Activated naive CD4-positive, alpha-beta T cell treated with anti-CD3 and anti-CD28 coated beads, Interleukin-2, amount 50 U/mL, for 72 hours (primary cell): ENCODE measurements around the gene ST7. TPM values are rescaled to one million over a fixed set of nuclear protein-coding genes. Genes with fewer than 3 reads are reported as not detected.

Source experiments
- ATAC-seq, 2 donors: fragments of 150-1000 bp; cut with Tn5 transposase; 2 replicates each; pipeline ENCODE4 v1.10.0; 2021; ENCODE audit warnings: mild to moderate bottlenecking in 2 of 2, moderate library complexity in 2 of 2
- DNase-seq, 2 donors: peaks; one replicate each; pipeline ENCODE4 v3.0.0; 2021 to 2022; ENCODE audit warnings: low spot score in 2 of 2
- H3K27ac Mint-ChIP-seq, 2 donors: one replicate each; pipeline ENCODE4 v1.8.0; 2022; ENCODE audit warnings: mild to moderate bottlenecking in 2 of 2, mixed read lengths in 2 of 2
- H3K36me3 Mint-ChIP-seq, 2 donors: one replicate each; pipeline ENCODE4 v1.8.0; 2022; ENCODE audit warnings: mixed read lengths in 2 of 2
- H3K9me3 Mint-ChIP-seq, 2 donors: one replicate each; pipeline ENCODE4 v1.8.0; 2022; ENCODE audit warnings: mixed read lengths in 2 of 2
- total RNA-seq, 2 donors: library from RNA; stranded (reverse); gene quantifications; one replicate each; pipeline ENCODE4 v1.2.3, GENCODE V29; 2022

ST7 gene
- total RNA-seq, 2 donors from 2014 or later = 4.0 to 5.8 TPM

- DNase-seq (no peak), ATAC-seq (no peak)
- Mint-ChIP-seq H3K27ac (no peak overlapping the region), H3K9me3 (peaks cover under 1 to 3% of the 10 kb centered on the region in 2 donors), H3K36me3 (no peaks in the 10 kb centered on the region)
These were observed 309.2 kb downstream of the ST7 start for GRCh38 chr7:117262546-117262945.

DNA sequence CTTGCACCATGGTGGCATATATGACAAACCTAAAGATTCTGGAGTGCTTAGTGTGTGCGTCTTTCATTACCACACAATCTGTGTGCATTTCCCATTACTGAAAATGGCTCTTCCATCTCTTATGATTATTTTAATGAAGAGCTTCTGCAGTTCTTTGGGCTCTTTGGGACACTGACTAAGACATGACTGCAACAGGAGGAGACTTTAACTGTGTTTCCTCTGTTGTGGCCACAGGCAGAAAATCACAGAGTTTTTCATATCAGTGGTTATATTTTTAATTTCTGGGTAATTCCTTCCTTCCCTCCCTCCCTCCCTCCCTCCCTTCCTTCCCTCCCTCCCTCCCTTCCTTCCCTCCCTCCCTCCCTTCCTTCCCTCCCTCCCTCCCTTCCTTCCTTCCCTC, 311.4 kb downstream of the ST7 start:
- Mint-ChIP-seq H3K9me3 (peaks cover 6 to 8% of the 10 kb centered on the region in 2 donors), H3K36me3 (no peaks in the 10 kb centered on the region), H3K27ac (no peak overlapping the region)
- DNase-seq = no peak
- ATAC-seq = no peak

DNA sequence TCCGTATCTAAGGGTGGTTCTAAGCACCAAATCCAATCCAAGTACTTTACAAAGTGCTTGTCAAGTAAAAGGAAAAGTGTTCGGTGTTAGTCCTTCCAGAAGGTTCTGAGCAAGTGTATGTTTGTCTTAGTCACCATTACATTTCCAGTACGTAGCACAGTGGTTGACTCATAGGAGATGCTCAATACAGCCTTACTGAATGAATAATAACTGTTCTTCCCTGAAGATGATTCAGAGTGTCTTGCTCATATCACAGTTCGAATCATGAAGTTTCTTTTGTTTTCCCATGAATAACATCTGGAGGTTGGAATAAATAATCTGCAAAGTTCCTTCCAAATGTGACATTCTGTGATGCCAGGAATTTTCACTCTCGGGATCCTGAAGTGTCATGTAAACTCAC, 316.1 kb downstream of the ST7 start:
- Mint-ChIP-seq H3K9me3 (peaks cover 6 to 8% of the 10 kb centered on the region in 2 donors), H3K36me3 (no peaks in the 10 kb centered on the region), H3K27ac (no peak overlapping the region)
- ATAC-seq = peak; percentile 70 to 100
- DNase-seq = no peak

GRCh38 chr7:117269886-117270285, 316.6 kb downstream of the ST7 start:
- Mint-ChIP-seq H3K36me3 (no peaks in the 10 kb centered on the region), H3K9me3 (peaks cover 6 to 8% of the 10 kb centered on the region in 2 donors), H3K27ac (no peak overlapping the region)
- ATAC-seq (peak in 1 of 2 donors; percentile 27), DNase-seq (no peak)

- no peak overlapping the region for H3K27ac Mint-ChIP-seq
- H3K36me3 Mint-ChIP-seq = no peaks in the 10 kb centered on the region
- ATAC-seq (no peak), DNase-seq (no peak)
- peaks cover 6 to 8% of the 10 kb centered on the region in 2 donors for H3K9me3 Mint-ChIP-seq
These were observed 317.1 kb downstream of the ST7 start for GRCh38 chr7:117270371-117270770.

DNA sequence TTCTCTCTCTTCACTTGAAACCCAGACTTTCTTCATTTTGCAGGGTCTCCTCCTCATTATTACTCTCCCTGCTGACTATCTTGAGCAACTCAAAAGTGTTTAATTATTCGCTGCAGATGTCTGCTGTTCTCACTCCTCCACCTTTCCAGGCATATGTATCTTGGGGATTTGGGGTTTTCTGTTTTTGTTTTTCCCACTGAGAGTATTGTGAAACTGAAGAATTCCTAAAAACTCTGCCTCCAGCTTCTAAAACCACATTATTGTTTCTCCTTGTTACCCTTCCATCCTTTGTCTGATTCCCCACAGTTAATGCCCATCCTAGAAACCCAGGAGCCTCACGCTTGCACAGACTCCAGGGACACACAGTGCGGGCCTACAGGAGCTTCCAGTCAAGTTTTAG, 318.3 kb downstream of the ST7 start:
- ATAC-seq (no peak), DNase-seq (no peak)
- H3K27ac Mint-ChIP-seq = no peak overlapping the region

DNA sequence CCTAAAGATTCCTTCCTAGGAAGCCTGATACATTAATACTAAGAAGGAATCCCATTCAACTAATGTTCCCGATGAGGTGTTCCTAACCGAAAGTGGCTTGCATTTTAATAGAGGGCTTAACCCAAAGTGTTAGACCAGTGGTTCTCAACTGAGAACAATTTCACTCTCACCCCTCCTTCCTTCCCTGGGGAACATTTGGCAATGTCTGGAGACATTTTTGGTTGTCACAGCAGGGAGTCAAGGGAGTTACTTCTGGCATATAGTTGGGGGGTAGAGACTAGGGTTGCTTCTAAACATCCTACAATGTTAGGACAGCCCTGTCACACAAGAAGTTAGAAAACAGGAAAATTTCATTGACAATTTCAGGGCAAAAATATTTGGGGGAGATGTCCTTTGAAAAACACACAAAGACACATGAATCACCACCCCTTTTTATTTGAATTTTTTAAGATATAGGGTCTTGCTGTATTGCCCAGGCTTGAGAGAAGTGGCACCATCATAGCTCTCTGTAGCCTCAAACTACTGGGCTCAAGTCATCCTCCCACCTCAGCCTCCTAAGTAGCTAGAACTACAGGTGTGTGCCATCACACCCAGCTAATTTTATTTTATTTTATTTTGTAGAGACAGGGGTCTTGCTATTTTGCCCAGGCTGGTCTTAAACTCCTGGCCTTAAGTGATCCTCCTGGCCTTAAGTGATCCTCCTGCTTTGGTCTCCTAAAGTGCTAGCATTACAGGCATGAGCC, 318.9 kb downstream of the ST7 start:
- Mint-ChIP-seq H3K36me3 (no peaks in the 10 kb centered on the region), H3K9me3 (peaks cover 6 to 8% of the 10 kb centered on the region in 2 donors), H3K27ac (no peak overlapping the region)
- DNase-seq (no peak), ATAC-seq (no peak)

More for the DNA sequence above, 318.3 kb downstream of the ST7 start:
- H3K36me3 Mint-ChIP-seq = no peaks in the 10 kb centered on the region
- H3K9me3 Mint-ChIP-seq = peaks cover 6 to 8% of the 10 kb centered on the region in 2 donors

GRCh38 chr7:117273325-117273724, 320.0 kb downstream of the ST7 start:
- Mint-ChIP-seq H3K27ac (no peak overlapping the region), H3K36me3 (no peaks in the 10 kb centered on the region), H3K9me3 (peaks cover 0 to 3% of the 10 kb centered on the region in 2 donors)
- no peak for DNase-seq
- ATAC-seq = no peak

DNA sequence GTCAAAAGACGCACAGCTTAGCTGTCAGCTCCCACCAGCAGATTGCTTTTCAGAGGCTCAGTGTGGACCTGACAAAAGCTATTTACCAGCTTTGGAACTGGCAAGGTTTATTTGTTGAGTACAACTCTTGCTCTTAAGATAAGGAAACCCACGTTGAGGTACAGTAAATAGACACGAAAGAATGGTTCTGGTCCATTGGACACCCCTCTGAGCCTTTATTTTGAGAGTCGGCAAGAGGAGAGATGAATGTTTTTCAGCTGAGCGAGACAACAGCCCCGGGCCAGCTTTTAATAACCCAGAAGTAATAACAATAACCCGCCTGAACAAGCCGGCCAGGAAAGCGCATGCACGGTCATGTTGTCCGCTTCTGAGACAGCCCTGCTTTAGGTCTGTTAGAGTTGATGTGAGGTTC, 320.5 kb downstream of the ST7 start:
- no peak for ATAC-seq
- no peak for DNase-seq
- no peaks in the 10 kb centered on the region for H3K36me3 Mint-ChIP-seq
- peaks cover 0 to 3% of the 10 kb centered on the region in 2 donors for H3K9me3 Mint-ChIP-seq
- no peak overlapping the region for H3K27ac Mint-ChIP-seq

DNA sequence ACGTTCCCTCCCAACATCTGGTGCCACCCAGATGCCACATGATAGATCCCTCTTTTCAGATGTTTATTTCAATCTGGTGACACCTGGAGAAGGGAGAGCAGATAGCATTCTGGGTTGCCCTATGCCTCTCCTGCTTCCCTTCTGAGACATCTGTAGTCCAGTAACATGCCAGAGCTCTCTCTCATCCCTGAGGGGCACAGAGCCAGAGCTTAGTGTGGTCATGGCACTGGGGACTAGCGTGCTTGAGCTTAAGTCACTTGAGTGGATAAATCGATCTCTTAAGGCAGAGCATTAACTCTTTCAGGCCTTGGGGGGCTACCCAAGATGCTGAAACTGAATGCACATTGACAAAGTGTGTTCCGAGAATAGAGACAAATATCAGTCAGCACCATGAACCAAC, 321.6 kb downstream of the ST7 start:
- Mint-ChIP-seq H3K27ac (no peak overlapping the region), H3K36me3 (no peaks in the 10 kb centered on the region), H3K9me3 (no peaks in the 10 kb centered on the region)
- ATAC-seq (no peak), DNase-seq (no peak)

- no peaks in the 10 kb centered on the region for H3K36me3 Mint-ChIP-seq
- no peak for ATAC-seq
- no peak for DNase-seq
- no peak overlapping the region for H3K27ac Mint-ChIP-seq
- no peaks in the 10 kb centered on the region for H3K9me3 Mint-ChIP-seq
These were observed 324.3 kb downstream of the ST7 start for GRCh38 chr7:117277576-117277975.

DNA sequence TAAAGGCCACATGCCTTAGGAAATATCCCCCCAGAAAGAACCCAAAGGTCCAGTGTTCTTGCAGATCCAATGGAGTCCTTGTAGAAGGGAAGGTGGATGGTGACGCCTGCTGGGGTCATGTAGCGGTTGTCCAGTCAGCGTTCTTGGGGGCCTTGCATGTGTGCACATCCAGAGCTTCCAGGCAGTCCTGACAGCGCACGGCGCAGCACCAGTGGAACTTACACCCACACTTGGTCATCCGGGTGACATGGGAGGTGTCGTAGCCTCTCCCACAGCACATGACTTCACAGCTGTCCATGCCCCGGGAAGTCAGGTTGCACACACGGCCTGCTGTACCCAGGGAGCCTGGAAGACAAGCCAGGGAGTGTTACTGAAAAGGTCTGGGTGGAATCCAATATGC, 324.7 kb downstream of the ST7 start:
- no peaks in the 10 kb centered on the region for H3K36me3 Mint-ChIP-seq
- no peak overlapping the region for H3K27ac Mint-ChIP-seq
- no peak for ATAC-seq
- no peaks in the 10 kb centered on the region for H3K9me3 Mint-ChIP-seq
- DNase-seq = no peak

GRCh38 chr7:117279203-117279602, 325.9 kb downstream of the ST7 start:
- no peak overlapping the region for H3K27ac Mint-ChIP-seq
- no peaks in the 10 kb centered on the region for H3K9me3 Mint-ChIP-seq
- DNase-seq (no peak), ATAC-seq (no peak)
- no peaks in the 10 kb centered on the region for H3K36me3 Mint-ChIP-seq

Other genes with a start within 250 kb of the ST7 start
- gene CAPZA2, start 90.9 kb upstream of the ST7 start, total RNA-seq = 100 to 1,000 TPM in 1 of 2 donors, 10 to 100 TPM in 1; 97.3 to 148 TPM